ENCODE data around the gene C9.
"Not testable (repeated sequence)": the region's sequence is repeated elsewhere in the genome, so short reads cannot be mapped to it uniquely, and the experiment has no call there.

C9 gene

GRCh38 chr5:39235648-39236047 is 128.6 kb downstream of the C9 start:
- H3K27ac Mint-ChIP-seq: no peak overlapping the region
- DNase-seq (ENCODE audit: low spot score in 2 of 2): no peak
- peaks cover 38% of the 10 kb centered on the region for H3K4me1 Mint-ChIP-seq

GRCh38 chr5:39234494-39234893 is 129.8 kb downstream of the C9 start:
- not testable (repeated sequence) for H3K9me3 Mint-ChIP-seq; H3K27ac Mint-ChIP-seq; H3K4me3 Mint-ChIP-seq; DNase-seq (ENCODE audit: low spot score in 2 of 2); ATAC-seq; H3K36me3 Mint-ChIP-seq
- peaks cover 37% of the 10 kb centered on the region for H3K4me1 Mint-ChIP-seq

More at GRCh38 chr5:39235648-39236047, 128.6 kb downstream of the C9 start:
- no peak overlapping the region for H3K4me3 Mint-ChIP-seq
- peaks cover 2% of the 10 kb centered on the region for H3K9me3 Mint-ChIP-seq
- ATAC-seq: no peak
- H3K36me3 Mint-ChIP-seq: no peaks in the 10 kb centered on the region

Data from stimulated activated effector memory CD8-positive, alpha-beta T cell treated with anti-CD3 and anti-CD28 coated beads, Interleukin-12 subunit alpha, Interleukin-12 subunit beta, amount 100 ng/mL, for 72 hours (primary cell).